Loucy (cell line): ENCODE data around the gene FZR1.

ENCODE experiments used
- CTCF ChIP-seq: fragments of 200-600 bp; sonication (generic); conservative IDR thresholded peaks from 2 replicates; pipeline ENCODE4 v1.5.1; 2014; ENCODE audit warnings: mild to moderate bottlenecking, antibody characterized with exemption, low read length
- EZH2phosphoT487 ChIP-seq: fragments of 200-600 bp; IDR thresholded peaks from 2 replicates; pipeline ENCODE4 v1.6.1; 2018; ENCODE audit warnings: antibody characterized with exemption, mild to moderate bottlenecking, moderate library complexity, borderline replicate concordance

GRCh38 chr19:3471954-3472655 lies 34.0 kb upstream of the FZR1 start:
- TF ChIP-seq CTCF (peak; percentile 90), EZH2phosphoT487 (no peak)
